CD4-positive, alpha-beta T cell treated with Interferon gamma for 1 hour (primary cell): ENCODE results near the gene RUBCNL.
A peak's percentile ranks its signal among the peaks of the same experiment; 100 is the strongest.

ENCODE experiments used
- DNase-seq: peaks from one replicate; pipeline ENCODE4 v3.0.0-alpha.2; 2020

RUBCNL gene

GRCh38 chr13:46340011-46340410 is 47.0 kb downstream of the RUBCNL start:
- no peak for DNase-seq

GRCh38 chr13:46339035-46339666 is 47.9 kb downstream of the RUBCNL start:
- peak; percentile 45 for DNase-seq

GRCh38 chr13:46337700-46338099 is 49.4 kb downstream of the RUBCNL start:
- DNase-seq, result no peak

GRCh38 chr13:46334035-46334822 is 52.8 kb downstream of the RUBCNL start:
- no peak for DNase-seq

- DNase-seq, result no peak
Observed at GRCh38 chr13:46332772-46333171, 54.3 kb downstream of the RUBCNL start.

- no peak for DNase-seq
Observed at GRCh38 chr13:46329624-46330023, 57.4 kb downstream of the RUBCNL start.

DNA sequence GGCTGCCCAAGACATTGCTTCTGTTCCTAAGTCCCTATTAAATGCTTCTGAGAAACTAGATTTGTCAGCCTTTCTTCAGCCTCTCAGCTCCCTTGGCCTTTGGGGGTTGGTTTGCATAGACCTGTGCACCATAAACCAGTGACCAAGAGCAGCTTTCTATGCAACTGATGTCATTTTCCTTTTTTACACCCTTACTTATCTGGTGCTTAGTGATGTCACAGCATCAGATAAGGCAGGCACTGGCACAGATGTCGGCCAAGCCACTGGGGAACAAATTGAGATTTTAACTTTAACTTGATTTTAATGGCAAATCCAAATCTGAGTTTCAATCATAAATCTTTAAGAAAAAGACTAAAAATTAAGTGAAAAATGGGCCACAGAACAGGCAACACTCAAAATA is 59.8 kb downstream of the RUBCNL start:
- DNase-seq, result no peak

DNA sequence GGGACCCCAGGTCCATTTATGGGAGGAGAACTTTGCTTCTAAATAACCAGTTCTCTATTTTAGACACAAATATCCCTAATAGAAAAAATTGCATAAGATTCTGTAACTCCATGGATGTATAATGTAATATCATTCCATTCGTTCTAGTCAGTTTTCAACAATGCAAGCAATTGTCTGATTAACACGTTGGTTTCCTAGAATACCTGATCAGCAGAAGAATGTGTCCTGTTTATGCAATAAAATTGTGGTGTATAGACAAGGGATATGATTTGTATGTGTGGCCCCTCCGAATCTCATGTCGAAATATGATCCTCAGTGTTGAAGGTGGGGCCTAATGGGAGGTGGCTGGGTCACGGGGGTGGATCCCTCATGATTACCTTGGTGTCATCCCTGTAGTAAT is 62.1 kb downstream of the RUBCNL start:
- DNase-seq, result no peak

DNA sequence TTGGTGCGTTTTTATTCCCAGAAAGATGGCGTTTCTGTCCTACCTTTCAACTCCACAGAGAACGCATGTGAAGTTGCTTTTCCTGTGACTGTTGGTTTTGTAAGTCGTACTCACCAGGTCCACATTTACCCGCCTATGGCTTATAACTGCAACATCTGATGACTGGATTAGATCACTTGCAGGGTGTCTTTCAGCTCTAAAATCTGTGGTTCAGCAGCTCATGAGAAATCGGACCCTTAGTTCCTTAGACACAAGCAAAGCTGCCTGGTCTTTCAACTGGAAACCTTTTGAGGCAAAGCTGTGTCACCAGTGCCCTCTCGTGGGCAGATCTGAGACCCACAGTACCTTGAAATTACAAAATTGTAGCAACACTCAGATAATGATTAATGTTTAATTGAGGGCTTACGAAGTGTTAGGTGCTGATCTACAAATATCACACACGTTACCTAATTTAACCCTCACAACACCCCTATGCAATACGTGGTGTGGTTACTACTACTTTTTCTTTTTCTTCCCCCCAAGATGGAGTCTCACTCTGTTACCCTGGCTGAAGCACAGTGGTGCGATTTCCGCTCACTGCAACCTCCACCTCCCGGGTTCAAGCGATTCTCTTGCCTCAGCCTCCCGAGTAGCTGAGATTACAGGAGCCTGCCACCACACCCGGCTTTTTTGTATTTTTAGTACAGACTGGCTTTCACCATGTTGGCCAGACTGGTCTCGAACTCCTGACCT is 65.4 kb downstream of the RUBCNL start:
- peak; percentile 72 for DNase-seq

GRCh38 chr13:46320821-46321220 is 66.2 kb downstream of the RUBCNL start:
- no peak for DNase-seq

DNA sequence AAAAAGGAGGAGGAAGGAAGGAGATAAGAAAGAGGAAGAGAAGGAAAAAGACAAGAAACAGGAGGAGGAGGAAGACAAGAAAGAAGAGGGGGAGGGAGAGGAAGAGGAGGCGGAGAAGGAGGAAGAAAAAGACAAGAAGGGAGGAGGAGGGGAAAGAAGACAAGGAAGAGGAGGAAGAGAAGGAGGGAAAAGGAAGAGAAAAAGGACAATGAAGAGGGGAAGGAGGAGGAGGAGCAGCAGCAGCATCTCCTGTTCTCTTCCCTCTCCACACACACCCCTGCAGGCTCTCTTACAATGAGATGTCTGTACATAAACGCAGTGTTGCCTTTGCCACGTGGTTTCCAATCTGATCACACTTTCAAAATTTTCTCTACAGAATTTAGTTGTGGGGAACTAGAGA is 66.6 kb downstream of the RUBCNL start:
- no peak for DNase-seq

- no peak for DNase-seq
Observed at GRCh38 chr13:46318986-46319385, 68.1 kb downstream of the RUBCNL start.

DNA sequence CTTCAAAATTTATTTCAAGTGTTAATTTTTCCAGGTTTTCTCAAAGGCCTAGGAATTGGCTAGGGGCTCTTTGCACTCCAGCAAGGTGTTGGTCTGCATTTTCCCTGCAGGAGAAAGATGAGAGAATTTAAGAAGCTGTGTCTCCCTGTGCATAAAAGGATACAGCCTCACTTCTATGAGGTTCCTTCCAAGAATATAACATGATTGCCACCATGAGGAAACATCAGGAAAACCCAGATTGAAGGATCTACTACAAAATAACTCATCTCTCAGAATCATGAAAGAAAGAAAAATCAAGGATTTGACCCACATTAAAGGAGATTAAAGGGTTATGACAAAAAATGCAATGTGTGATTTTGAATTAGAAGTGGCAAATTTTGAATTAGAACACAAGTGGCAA is 69.9 kb downstream of the RUBCNL start:
- DNase-seq, result no peak

DNA sequence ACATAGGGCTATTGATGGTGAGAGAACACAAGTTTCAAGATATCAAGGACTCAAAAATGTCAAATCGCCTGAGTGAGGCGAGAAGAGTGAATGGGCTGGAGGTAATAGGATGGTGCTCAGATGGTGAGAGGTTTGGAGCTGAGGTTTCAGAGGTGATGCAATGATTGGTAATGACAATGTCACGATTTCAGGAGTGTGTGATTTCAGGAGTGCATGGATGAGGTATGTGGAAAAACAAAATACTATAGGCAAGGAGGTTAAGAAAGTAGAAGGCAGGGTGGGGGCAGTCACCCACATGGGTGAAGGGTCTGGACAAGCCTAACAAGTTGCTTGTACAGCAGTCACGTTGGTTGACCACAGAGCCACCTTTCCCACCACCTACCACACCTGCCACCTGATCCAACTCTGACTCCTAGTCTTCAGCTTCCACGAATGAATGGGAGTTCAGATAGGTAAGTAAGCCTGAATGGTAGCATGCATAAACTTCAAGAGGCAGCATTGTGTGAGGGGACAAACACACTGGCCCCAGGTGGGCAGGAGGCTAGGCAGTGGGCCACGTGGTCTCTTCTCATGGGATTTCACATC is 71.5 kb downstream of the RUBCNL start:
- DNase-seq, result no peak

DNA sequence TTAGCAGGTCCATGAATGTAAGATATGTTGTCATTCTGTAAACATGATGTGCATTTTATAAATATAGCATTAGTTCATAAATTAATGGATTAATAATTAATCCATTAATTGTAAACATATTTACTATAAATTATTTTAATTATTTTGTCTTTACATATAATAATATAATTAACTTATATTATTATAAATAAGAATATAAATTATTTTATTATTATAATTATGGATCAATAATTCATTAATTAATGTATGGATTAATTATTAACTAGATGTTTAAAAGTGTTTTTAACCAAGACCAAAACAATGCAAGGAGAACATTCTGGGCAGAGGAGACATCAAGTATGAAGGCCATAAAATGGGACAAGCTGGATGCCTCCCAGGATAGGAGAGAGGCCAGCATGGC is 72.0 kb downstream of the RUBCNL start:
- no peak for DNase-seq

DNA sequence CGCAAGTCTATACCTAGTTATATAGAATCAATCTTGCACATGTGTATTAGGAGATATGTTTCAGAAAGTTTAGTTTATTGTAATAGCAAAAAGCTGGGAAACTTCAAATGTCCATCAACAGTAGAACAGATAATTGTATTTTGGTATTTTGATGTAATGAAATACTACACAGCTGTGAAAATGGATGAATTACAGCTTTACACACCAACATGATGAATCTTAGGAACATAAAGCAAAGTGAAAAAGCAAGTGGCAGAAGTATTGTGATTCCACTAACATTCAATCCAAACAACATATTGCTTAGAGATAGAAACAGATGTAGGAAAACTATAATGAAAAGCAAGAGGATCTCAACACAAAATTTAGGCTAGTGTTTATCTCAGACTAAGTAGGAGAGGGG is 72.5 kb downstream of the RUBCNL start:
- no peak for DNase-seq

DNA sequence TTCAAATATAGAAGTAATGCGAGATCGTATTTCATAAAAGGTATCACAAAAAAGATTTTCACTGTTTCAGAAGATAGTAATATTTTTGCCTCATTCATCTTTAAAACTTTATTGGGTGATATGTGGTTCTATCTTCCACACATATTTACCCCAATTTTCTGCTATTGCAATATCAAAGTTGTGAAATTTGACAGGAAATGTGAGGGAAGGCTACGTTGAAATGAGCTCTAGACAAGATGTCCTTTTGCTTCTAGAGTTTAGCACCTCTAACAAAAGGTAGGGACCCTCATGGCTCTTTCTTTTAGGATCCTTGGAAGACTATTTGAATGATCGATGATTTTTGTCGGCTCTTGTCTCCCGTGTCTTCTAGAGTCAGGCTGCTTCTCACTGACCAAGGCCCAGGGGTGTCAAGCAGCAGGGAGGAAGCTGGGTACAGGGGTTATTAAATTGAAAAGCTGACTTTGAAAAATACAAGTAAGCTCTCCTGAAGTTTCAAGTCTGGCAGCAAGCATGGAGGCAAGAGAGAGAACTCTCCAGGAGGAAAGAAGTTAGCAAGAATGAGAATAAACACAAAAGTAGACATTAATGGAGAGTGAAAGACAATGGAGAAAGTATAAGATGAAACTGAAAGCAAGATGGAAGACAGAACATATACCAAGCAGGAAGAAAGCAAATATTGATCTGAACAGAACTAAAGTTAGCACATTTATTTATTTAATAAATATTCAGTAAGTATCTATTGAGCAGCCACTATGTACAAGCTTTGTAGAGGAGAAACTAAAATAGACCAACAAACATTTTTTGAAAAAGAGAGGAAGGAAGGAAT is 73.4 kb downstream of the RUBCNL start:
- no peak for DNase-seq

DNA sequence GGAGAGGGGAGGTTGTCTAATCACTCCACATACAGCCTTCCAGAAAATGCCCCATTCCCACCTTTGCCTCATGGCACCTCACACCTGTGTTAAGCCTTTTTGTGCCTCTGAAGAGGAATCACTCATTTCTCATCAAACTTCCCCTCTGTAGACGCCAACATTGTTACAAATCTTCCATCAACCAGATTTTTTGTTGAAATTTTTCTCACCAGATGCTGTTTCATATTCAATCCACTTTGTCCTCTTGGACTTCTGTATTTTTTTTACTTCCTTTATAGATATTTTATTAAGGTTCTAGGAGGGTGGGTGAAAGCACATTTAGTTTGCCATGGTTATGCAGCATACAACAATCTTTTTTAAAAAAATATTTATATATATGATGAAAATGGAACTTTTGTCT is 74.0 kb downstream of the RUBCNL start:
- no peak for DNase-seq

DNA sequence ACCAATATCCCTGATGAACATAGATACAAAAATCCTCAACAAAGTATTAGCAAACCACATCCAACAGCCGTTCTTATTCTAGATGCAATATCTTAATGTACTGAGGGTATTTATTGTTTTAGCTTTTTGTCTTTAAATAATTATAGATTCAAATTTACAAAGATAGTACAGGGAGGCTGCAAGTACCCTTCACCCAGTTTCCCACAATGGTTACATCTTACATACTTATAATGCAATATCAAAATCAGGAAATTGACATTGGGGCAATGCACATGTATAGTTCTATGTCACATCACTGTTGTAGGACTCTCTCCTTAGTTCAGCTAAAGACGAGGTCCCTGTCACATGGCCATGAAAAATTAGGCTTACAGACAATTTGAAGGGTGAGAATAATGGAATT is 75.8 kb downstream of the RUBCNL start:
- no peak for DNase-seq

GRCh38 chr13:46310066-46310465 is 77.0 kb downstream of the RUBCNL start:
- DNase-seq, result no peak

GRCh38 chr13:46307554-46307953 is 79.5 kb downstream of the RUBCNL start:
- no peak for DNase-seq

DNA sequence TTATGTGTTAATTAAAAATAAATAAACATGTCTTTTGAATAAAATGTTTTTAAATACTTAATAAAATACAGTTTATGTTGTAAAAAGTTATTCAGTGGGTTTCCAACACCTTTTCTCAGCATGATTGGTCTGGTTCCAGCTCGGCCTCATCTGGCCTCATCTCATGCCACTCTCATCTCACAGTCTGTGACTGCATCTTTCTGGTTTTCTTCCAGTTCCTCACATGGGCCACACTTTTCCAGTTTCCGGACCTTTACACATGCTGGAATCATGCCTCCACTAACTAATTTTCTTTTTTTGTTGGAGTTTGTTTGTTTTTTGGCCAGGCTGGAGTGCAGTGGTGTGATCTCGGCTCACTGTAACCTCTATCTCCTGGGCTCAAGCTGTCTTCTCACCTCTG is 82.5 kb downstream of the RUBCNL start:
- no peak for DNase-seq
